Gastroesophageal sphincter (tissue), 2 donors: Measurements from ENCODE around the gene ATOH7.

Source experiments
- POLR2A ChIP-seq, 2 donors: fragments of 450-650 bp; IDR thresholded peaks; one replicate each; pipeline ENCODE4 v1.6.1; 2017; ENCODE audit warnings: antibody characterized with exemption in 2 of 2, mild to moderate bottlenecking in 2 of 2, moderate library complexity in 1 of 2
- POLR2AphosphoS5 ChIP-seq: sonication (generic); formaldehyde crosslinking; IDR thresholded peaks from one replicate; pipeline ENCODE4 v1.6.1; 2017; ENCODE audit warnings: antibody characterized with exemption

DNA sequence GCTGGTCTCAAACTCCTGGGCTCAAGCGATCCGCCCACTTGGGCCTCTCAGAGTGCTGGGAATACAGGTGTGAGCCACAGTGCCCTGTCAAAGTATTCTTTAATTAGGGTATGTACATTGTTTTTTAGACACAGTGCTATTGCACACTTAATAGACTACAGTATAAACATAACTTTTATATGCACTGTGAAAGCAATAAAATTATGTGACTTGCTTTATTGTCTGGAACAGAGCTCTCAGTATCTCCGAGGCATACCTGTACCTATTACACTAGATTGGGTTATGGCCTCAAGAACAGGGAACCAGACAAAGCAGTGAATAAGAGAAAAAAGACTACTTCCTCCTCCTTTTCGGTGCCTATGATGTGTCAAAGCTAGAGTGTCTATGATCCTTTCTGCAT is 13.1 kb downstream of the ATOH7 start:
- TF ChIP-seq POLR2A (IDR thresholded peaks at IDR 0.05) = no peak
- no peak for TF ChIP-seq POLR2AphosphoS5
